Measurements from ENCODE around the gene ACHE.

Gene ACHE

GRCh38 chr7:100882785-100883526 is 12.7 kb downstream of the ACHE start:
- DNase-seq: no peak

GRCh38 chr7:100882201-100882600 is 13.5 kb downstream of the ACHE start:
- DNase-seq: no peak

- DNase-seq: no peak
These were observed 14.6 kb downstream of the ACHE start for GRCh38 chr7:100881136-100881535.

- no peak for DNase-seq
These were observed 15.0 kb downstream of the ACHE start for GRCh38 chr7:100880645-100881044.

GRCh38 chr7:100879685-100880261 is 15.9 kb downstream of the ACHE start:
- no peak for DNase-seq

- DNase-seq: no peak
These were observed 17.0 kb downstream of the ACHE start for GRCh38 chr7:100878685-100879084.

- no peak for DNase-seq
These were observed 17.7 kb downstream of the ACHE start for GRCh38 chr7:100878013-100878412.

- peak; percentile 28 for DNase-seq
These were observed 20.3 kb downstream of the ACHE start for GRCh38 chr7:100875356-100875751.

- peak; percentile 99 for DNase-seq
These were observed 20.9 kb downstream of the ACHE start, which contains the start of gene SRRT for GRCh38 chr7:100874577-100875355. TSS of gene SRRT (plus strand) at chr7:100875103. CDS start at chr7:100875591, 488 bp downstream.

GRCh38 chr7:100874300-100874576 is 21.4 kb downstream of the ACHE start:
- DNase-seq: no peak

- no peak for DNase-seq
These were observed 21.9 kb downstream of the ACHE start for GRCh38 chr7:100873599-100874299.

GRCh38 chr7:100867776-100868485 is 27.8 kb downstream of the ACHE start:
- no peak for DNase-seq

GRCh38 chr7:100867040-100867775 is 28.5 kb downstream of the ACHE start, which contains the start of gene TRIP6:
TSS of gene TRIP6 (plus strand) at chr7:100867387. CDS start at chr7:100867498, 111 bp downstream.
- peak; percentile 68 for DNase-seq

- DNase-seq: no peak
These were observed 29.0 kb downstream of the ACHE start for GRCh38 chr7:100866729-100867039.

- DNase-seq: no peak
These were observed 29.6 kb downstream of the ACHE start for GRCh38 chr7:100865938-100866728.

GRCh38 chr7:100865372-100865911 is 30.2 kb downstream of the ACHE start:
- DNase-seq: no peak

- DNase-seq: no peak
These were observed 31.3 kb downstream of the ACHE start for GRCh38 chr7:100864263-100864845.

- DNase-seq: no peak
These were observed 32.2 kb downstream of the ACHE start for GRCh38 chr7:100863406-100863950.

- DNase-seq: no peak
These were observed 34.1 kb downstream of the ACHE start for GRCh38 chr7:100861616-100861985.
